ENCODE results near the gene GSDME.
A peak's percentile ranks its signal among the peaks of the same experiment; 100 is the strongest.

Gene GSDME

DNA sequence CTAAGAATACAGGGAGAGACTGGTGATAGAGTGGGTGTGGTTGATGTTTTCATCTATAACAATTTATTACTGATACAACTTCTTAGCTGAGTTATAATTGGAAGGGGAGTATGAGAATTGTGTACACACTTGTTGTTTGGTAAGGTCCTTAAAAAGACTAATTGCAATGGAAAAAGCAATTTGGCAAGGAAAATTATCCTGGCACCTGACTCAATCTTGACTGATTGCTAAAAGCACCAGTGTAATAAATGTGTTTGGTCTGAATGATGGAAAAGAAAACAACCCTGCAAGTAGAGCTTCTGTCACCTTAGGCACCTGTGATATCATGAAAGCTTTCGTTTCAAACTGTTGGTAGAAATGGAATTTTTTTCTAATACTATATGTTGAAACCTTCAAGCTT, 6.7 kb upstream of the GSDME start:
- no peak for DNase-seq (ENCODE audit: low read depth)
- TF ChIP-seq, protein P1, sequence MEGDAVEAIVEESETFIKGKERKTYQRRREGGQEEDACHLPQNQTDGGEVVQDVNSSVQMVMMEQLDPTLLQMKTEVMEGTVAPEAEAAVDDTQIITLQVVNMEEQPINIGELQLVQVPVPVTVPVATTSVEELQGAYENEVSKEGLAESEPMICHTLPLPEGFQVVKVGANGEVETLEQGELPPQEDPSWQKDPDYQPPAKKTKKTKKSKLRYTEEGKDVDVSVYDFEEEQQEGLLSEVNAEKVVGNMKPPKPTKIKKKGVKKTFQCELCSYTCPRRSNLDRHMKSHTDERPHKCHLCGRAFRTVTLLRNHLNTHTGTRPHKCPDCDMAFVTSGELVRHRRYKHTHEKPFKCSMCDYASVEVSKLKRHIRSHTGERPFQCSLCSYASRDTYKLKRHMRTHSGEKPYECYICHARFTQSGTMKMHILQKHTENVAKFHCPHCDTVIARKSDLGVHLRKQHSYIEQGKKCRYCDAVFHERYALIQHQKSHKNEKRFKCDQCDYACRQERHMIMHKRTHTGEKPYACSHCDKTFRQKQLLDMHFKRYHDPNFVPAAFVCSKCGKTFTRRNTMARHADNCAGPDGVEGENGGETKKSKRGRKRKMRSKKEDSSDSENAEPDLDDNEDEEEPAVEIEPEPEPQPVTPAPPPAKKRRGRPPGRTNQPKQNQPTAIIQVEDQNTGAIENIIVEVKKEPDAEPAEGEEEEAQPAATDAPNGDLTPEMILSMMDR (IDR thresholded peaks at IDR 0.05; ENCODE audit: control insufficient read depth, extremely low read depth, insufficient read depth) = no peak

DNA sequence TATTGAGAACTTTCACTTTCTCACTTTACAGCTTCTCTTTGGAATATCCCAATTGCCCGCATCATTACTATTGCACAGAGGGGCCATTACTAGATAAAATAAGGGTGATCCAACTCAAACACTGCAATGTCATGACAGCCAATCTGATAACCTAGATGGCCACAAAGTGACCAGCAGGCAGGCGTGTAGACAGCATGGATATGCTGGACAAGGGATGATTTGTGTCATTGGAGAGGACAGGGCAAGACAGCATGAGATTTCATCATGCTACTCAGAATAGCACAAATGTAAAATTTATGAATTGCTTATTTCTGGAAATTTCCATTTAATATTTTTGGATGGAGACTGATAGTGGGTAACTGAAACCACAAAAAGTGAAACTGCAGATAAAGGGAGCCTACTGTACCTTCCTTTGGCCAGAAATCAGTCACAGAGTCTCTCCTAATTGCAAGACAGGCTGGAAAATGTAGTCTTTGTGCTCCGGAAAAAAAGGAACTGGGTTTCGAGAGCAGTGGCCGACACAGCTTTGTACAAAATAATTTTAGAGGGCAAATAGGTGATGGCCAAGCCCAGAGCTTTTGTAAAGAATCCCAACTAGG, 6.1 kb upstream of the GSDME start:
- H3K4me3 ChIP-seq (ENCODE audit: low read depth, low read length) = no peak overlapping the region
- TF ChIP-seq, protein P1 (IDR thresholded peaks at IDR 0.05; ENCODE audit: control insufficient read depth, extremely low read depth, insufficient read depth) = no peak
- no peak for DNase-seq (ENCODE audit: low read depth)

More for the DNA sequence above, 6.7 kb upstream of the GSDME start:
- H3K4me3 ChIP-seq (ENCODE audit: low read depth, low read length) = no peak overlapping the region

DNA sequence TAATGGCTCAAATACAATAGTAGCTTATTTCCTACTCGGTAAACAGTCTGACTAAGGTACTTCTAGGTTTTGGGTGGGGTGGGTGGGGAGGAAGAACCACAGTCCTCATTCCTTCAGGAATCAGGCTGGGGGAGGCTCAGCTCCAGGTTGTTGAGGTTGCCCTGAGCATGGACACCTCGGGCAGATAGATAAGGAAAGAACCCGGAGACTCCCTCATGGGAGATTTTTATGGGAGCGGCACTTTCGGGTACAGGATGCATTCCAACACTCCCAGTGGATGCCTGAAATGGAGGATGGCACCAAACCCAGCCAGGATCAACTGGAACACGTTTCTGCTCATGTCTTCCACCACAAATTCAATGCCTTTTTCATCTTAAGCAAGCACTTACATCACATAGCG, 5.5 kb upstream of the GSDME start:
- TF ChIP-seq, protein P1 (IDR thresholded peaks at IDR 0.05; ENCODE audit: control insufficient read depth, extremely low read depth, insufficient read depth) = no peak
- DNase-seq (ENCODE audit: low read depth) = no peak

DNA sequence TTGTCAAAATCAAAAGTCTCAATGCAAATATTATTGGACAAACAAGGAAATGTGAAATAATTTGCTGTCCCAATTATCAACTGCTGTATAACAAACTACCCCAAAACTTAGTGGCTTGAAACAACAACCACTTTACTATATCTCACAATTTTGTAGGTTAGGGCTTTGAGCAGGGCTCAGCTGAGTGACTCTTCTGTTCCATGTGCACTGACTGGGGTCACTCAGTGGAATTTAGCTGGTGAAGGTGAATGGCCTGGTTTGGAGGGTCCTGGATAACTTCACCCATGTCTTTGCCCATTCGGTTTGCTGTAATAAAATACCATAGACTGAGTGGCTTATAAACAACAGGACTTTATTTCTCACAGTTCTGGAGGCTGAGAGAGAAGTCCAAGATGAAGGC, 3.7 kb upstream of the GSDME start:
- TF ChIP-seq, protein P1 (IDR thresholded peaks at IDR 0.05; ENCODE audit: control insufficient read depth, extremely low read depth, insufficient read depth) = no peak
- no peak for DNase-seq (ENCODE audit: low read depth)

More for the DNA sequence above, 5.5 kb upstream of the GSDME start:
- H3K4me3 ChIP-seq (ENCODE audit: low read depth, low read length) = no peak overlapping the region

DNA sequence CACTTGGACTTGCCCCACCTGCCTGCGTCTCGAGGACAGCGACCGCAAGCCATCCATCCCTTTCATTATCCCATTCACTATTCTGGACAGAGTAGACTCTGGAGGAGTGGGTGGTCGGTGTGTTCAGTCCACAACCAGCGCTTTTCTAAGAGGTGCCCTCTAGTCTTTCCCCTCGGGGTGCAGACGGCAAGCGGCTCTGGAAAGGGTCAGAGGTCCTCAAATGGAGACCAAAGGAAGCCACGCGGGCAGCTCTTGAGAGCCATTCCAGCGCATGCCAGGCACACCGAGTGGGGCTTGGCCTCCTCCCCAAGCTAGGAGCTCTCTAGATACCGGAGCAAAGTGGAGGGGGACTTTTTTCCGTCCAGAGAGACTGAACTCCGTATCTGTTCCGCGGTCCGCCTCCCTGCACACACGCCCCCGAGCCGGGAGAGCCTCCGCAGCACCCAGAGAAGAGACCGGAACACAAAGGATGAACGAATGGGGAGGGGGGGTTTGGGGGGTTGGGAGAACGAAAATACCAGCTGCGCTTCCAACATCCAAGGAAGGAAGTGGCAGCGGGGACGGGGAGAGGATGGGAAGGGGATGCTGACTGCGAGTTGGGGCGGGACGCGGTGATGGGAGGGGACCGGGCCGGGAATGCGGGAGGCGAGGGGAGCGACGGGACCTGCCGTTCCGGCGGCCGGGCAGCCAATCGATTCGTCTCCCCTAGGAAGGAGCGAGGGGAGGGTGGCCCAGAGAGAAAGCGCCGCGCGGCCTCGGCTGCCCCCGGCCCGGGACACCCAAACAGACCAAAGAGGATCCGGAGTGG, 515 bp downstream of the GSDME start:
- DNase-seq (ENCODE audit: low read depth) = no peak

More for the DNA sequence above, 3.7 kb upstream of the GSDME start:
- no peak overlapping the region for H3K4me3 ChIP-seq (ENCODE audit: low read depth, low read length)

DNA sequence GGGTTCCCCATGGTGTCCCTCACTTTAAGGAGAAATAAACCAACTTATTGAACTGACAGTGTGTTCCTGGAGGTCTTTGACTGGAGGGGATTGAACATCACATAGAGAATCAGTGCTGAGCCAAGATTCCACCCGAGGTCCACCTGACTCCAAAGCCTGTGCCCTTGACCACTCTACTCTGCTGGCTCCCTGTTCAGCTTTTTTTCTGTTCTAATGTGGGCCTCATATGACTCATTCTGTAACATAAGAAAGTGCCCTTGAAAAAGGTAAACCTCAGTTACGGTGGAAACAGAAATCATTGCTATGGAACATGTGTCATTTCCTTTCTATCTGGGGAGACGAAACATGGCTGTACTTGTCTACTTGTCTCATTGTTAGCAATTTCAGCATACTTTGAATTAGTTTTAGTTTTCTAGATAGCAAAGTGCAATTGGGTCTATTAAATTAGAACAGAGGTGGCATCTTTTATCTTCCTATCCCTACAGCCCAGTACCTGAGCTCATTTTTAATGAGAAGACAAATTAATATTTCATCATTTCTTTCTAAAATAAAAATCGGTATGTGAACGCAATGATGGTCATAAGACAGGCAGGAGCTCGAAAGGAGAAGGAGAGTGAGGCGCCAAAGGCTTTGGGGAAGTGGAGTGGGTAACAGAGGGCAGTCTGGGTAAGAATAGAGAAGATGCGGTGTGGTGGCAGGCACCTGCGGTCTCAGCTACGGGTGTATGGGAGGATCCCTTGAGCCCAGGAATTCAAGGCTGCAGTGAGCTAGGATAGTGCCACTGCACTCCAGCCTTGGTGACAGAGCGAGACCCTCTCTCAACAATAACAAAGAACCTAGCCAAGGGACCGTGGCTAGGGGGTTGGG, 1.5 kb downstream of the GSDME start:
- TF ChIP-seq, protein P1 (IDR thresholded peaks at IDR 0.05; ENCODE audit: control insufficient read depth, extremely low read depth, insufficient read depth) = no peak
- H3K4me3 ChIP-seq (ENCODE audit: low read depth, low read length) = no peak overlapping the region
- DNase-seq (ENCODE audit: low read depth) = no peak

More for the DNA sequence above, 515 bp downstream of the GSDME start:
- TF ChIP-seq, protein P1 (IDR thresholded peaks at IDR 0.05; ENCODE audit: control insufficient read depth, extremely low read depth, insufficient read depth) = no peak
- H3K4me3 ChIP-seq (ENCODE audit: low read depth, low read length) = peak overlapping the region; percentile 55

Measured in LNCaP clone FGC (cell line).